ENCODE results near the gene TRIM25.

The TRIM25 gene

GRCh38 chr17:56850591-56850990 lies 63.3 kb downstream of the TRIM25 start:
- TF ChIP-seq, protein P1, sequence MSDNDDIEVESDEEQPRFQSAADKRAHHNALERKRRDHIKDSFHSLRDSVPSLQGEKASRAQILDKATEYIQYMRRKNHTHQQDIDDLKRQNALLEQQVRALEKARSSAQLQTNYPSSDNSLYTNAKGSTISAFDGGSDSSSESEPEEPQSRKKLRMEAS (IDR thresholded peaks at IDR 0.05), result no peak
- TF ChIP-seq EP300 (IDR thresholded peaks at IDR 0.05; ENCODE audit: borderline replicate concordance) (no peak), RAD21 (IDR thresholded peaks at IDR 0.05; ENCODE audit: low read depth) (no peak), TCF12 (IDR thresholded peaks at IDR 0.05; ENCODE audit: low read depth) (no peak), TEAD4 (IDR thresholded peaks at IDR 0.05) (no peak), REST (IDR thresholded peaks at IDR 0.05; ENCODE audit: low read depth) (no peak), CREB1 (IDR thresholded peaks at IDR 0.05; ENCODE audit: low read depth) (no peak)

DNA sequence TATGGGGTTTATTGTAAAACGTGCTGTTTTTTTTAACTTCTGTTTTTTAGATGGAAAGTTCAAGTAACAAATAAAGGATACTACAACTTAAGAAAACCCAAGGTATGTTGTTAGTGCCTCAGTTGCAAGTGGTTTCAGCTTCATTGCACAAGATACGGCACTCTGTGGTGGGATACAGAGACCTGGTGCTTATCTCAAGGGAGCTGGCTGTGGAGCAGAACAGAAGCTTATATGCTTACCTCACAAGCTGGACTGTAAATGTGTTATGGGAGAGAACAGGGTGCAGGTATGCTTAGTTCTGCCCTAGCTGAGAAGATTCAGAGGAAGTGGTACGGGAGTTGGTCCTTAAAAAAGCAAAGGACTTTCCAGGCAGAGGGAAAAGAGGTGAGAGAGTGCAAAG lies 64.7 kb downstream of the TRIM25 start:
- TF ChIP-seq TCF12 (IDR thresholded peaks at IDR 0.05; ENCODE audit: low read depth), result no peak
- TF ChIP-seq EGR1 (IDR thresholded peaks at IDR 0.05), result no peak
- no peak for TF ChIP-seq YY1 (IDR thresholded peaks at IDR 0.05; ENCODE audit: low read depth)
- no peak for TF ChIP-seq FOXM1 (IDR thresholded peaks at IDR 0.05; ENCODE audit: borderline replicate concordance, low read depth)
- TF ChIP-seq TAF1 (IDR thresholded peaks at IDR 0.05; ENCODE audit: low read depth), result no peak
- no peak for TF ChIP-seq CEBPB (IDR thresholded peaks at IDR 0.05)
- no peak for TF ChIP-seq TEAD4 (IDR thresholded peaks at IDR 0.05)
- no peak for TF ChIP-seq CREB1 (IDR thresholded peaks at IDR 0.05; ENCODE audit: low read depth)
- TF ChIP-seq RAD21 (IDR thresholded peaks at IDR 0.05; ENCODE audit: low read depth), result no peak
- no peak for TF ChIP-seq REST (IDR thresholded peaks at IDR 0.05; ENCODE audit: low read depth)
- TF ChIP-seq, protein P1 (IDR thresholded peaks at IDR 0.05), result no peak
- TF ChIP-seq, protein P2, sequence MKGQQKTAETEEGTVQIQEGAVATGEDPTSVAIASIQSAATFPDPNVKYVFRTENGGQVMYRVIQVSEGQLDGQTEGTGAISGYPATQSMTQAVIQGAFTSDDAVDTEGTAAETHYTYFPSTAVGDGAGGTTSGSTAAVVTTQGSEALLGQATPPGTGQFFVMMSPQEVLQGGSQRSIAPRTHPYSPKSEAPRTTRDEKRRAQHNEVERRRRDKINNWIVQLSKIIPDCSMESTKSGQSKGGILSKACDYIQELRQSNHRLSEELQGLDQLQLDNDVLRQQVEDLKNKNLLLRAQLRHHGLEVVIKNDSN (IDR thresholded peaks at IDR 0.05), result no peak
- no peak for TF ChIP-seq ZBTB7A (IDR thresholded peaks at IDR 0.05; ENCODE audit: low read depth)
- TF ChIP-seq EP300 (IDR thresholded peaks at IDR 0.05; ENCODE audit: borderline replicate concordance), result no peak
- TF ChIP-seq NFIC (IDR thresholded peaks at IDR 0.05), result no peak

GRCh38 chr17:56847106-56847505 lies 66.7 kb downstream of the TRIM25 start:
- TF ChIP-seq CREB1 (IDR thresholded peaks at IDR 0.05; ENCODE audit: low read depth) (no peak), REST (IDR thresholded peaks at IDR 0.05; ENCODE audit: low read depth) (no peak), NFIC (IDR thresholded peaks at IDR 0.05) (no peak), EP300 (IDR thresholded peaks at IDR 0.05; ENCODE audit: borderline replicate concordance) (no peak), EGR1 (IDR thresholded peaks at IDR 0.05) (no peak), TEAD4 (IDR thresholded peaks at IDR 0.05) (no peak), TAF1 (IDR thresholded peaks at IDR 0.05; ENCODE audit: low read depth) (no peak), YY1 (IDR thresholded peaks at IDR 0.05; ENCODE audit: low read depth) (no peak)
- TF ChIP-seq, protein P1 (IDR thresholded peaks at IDR 0.05), result no peak

GRCh38 chr17:56845934-56846333 lies 67.9 kb downstream of the TRIM25 start:
- TF ChIP-seq EGR1 (IDR thresholded peaks at IDR 0.05), result no peak

DNA sequence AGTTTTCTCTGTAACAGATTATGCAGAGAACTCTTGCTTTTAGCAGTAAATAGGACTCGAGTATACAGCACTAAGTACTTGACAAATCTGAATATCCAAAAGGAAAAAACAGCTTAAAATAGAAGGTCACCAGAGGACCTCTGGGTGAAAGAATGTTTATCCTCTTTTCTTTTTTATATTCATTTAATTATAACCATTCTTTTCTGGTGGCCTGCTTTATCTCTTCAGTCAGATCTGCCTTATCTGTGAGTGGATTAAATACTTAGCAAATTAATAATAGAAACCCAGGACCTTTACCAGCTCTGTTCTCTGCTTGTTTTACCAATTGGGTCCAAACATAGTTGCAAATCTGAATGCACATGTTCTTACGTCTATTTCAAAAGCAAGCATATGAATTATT lies 71.3 kb downstream of the TRIM25 start:
- TF ChIP-seq TAF1 (IDR thresholded peaks at IDR 0.05; ENCODE audit: low read depth), result no peak
- no peak for TF ChIP-seq EGR1 (IDR thresholded peaks at IDR 0.05)
- no peak for TF ChIP-seq CEBPB (IDR thresholded peaks at IDR 0.05)
- no peak for TF ChIP-seq ZBTB7A (IDR thresholded peaks at IDR 0.05; ENCODE audit: low read depth)
- TF ChIP-seq, protein P1 (IDR thresholded peaks at IDR 0.05), result no peak
- TF ChIP-seq TCF12 (IDR thresholded peaks at IDR 0.05; ENCODE audit: low read depth), result no peak
- TF ChIP-seq YY1 (IDR thresholded peaks at IDR 0.05; ENCODE audit: low read depth), result no peak
- TF ChIP-seq TEAD4 (IDR thresholded peaks at IDR 0.05), result no peak
- no peak for TF ChIP-seq FOXM1 (IDR thresholded peaks at IDR 0.05; ENCODE audit: borderline replicate concordance, low read depth)
- TF ChIP-seq, protein P2 (IDR thresholded peaks at IDR 0.05), result no peak
- TF ChIP-seq CREB1 (IDR thresholded peaks at IDR 0.05; ENCODE audit: low read depth), result no peak
- TF ChIP-seq NFIC (IDR thresholded peaks at IDR 0.05), result no peak
- no peak for TF ChIP-seq REST (IDR thresholded peaks at IDR 0.05; ENCODE audit: low read depth)
- TF ChIP-seq RAD21 (IDR thresholded peaks at IDR 0.05; ENCODE audit: low read depth), result no peak
- TF ChIP-seq EP300 (IDR thresholded peaks at IDR 0.05; ENCODE audit: borderline replicate concordance), result no peak
